ENCODE measurements around the gene MTTP.

MTTP gene

DNA sequence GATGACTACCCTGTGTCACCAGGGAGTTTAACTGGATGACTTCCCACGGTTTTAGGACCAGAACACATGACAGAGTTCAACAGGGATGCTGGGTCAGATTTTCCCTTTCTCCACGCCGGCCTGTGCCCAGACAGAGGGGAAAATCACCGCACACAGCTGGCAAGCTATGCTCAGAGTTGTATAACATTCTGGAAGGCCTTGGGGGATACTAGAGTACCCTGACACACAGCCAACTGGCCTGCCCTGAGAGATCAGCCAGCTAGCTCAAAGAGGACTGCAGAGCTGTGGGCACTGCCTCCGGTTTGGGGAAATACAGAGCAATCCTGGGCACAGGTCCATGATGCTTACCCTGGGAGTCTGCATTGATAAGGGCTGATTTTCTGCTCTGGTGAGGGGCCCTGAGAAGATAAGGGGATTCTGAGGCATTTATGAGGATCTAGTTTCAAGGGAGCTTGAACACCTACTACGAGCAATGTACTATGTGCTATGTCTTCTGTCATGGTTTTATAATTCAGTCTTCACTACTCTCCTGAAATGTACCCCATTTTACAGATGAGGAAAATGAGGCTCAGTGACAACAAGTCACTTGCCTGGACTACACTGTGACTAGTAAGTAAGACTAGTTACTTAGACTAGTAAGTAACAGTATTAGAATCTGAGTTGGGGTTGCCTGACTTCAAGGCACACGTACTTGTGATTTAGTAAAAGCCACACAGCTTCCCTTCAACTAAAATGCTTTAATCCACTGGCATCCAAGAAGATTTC, 68.3 kb downstream of the MTTP start:
- DNase-seq, result no peak

DNA sequence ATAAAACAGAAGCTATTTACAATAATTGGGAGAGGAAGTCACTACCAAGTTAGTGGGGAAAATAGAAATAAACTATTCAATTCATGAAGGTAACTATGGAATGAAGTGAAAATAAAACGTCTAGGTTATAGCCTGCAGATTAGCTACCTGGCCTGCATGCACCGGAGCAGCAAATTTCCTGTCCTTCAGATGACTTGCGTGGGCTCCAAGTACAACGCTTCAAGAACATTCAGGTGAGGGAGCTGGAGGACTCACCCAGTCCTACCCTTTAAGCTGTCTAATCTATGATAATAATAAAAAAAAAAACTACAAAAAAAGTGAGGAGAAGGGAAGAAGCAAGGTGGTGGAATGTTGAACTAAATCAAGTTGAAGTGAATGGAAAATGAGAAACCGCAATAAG, 69.8 kb downstream of the MTTP start:
- DNase-seq, result no peak

DNA sequence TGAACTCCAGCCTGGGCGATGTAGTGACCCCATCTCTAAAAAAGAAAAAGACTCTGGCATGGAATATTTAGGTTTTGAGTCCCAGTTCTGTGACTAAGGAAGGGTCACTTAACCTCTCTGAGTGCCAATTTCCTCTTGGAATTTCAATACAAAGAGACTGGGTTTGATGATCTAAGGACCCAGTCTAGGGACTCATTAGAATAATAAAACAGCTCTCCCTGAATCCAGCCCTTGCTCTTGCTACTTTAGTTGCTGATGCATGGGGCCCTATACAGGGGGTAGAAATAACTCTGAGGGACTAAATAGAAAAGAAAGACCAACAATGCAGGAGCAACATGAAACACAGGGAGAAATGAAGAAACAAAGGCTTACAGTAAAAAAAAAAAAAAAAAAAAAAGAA, 70.4 kb downstream of the MTTP start:
- no peak for DNase-seq

DNA sequence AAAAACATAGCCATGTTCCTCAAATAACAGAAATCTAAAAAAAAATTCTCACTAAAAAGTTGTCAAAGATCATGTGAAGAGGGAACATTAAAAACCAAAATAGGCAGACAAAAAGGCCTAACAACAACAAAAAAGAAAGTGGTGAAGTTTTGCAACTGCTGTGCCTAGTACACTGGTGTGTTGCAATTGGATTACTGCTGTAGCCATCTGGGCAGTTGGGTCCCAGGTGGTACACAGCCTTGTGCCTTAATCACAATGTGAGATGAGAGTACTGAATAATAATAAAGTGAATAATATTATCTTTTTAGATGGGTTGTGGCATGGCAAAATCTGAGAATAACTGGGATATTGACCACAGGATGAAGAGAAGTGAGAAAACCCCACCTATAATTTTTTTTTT, 71.0 kb downstream of the MTTP start:
- no peak for DNase-seq

DNA sequence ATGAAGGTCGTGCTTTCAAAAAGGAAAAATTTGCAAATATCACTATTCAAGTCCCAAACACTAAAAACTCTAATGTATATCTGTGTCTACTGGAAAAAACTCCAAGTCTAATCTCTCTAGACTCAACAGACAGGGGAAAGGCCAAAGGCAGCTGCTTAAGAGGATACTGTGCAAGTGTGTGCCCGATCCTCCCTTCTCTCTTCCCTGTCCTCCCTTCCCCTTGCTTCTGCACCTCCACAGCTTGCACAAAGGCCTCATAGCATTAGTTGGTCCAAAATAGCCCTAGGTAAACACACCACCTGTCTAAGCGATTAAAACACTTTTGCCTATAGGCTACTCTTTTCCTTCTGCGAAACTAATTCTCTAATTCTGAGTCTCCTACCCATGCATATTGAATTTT, 72.4 kb downstream of the MTTP start:
- no peak for DNase-seq

DNA sequence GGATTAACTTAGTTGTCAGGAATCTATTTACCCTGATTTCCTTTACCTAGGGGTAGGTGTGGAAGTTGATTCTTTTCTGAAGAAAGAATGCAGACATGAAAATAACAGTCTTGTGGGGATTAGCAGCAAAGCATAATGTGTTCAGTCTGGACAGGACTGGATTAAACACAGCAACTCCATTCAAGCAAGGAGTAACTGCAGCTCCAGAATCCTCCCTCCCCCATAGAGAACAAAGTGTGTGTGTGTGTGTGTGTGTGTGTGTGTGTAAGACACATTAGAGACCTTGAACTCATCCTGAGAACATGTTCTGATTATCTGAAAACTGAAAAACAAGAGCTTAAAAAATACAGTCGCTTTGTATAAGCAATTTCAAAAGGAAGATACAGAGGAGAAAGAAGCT, 73.7 kb downstream of the MTTP start:
- DNase-seq, result no peak

DNA sequence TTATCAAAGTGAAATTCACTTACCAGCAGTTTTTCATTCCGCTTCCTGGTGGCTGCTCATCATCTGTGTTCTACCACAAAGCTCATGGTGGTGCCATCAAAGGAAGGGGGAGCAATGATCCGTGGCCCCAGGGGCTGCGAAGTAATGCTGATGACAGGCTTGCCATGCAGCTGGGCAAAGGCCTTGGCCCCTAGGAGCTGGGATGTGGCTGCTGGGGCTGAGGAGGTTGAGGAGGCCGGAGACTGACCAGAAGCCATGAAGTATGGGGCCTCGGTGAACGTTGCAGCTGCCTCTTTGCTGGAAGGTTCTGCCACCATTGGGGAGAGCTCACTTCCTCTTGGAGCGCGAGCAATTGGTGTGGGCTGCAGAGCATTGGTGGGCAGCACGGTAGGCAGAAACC, 74.6 kb downstream of the MTTP start:
- no peak for DNase-seq

DNA sequence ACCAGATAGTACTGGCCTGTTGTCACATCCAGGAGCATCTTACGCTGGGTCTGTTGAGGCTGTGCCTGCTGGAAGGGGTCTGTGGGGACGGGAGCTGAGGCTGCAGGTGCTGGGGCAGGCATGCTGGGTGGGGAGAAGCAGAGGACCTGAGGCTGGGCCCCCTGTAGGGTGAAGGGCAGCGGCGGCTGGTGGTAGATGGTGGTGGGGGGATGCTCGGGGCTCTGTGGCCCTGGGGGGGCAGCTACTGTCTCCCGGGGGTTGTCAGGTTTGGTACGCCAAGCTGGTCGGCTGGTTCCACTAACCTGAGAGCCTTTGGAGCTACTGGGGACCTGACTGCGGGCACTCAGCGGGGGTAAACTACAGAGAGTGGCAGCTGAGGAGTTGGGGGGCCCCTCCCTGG, 75.2 kb downstream of the MTTP start:
- no peak for DNase-seq

DNA sequence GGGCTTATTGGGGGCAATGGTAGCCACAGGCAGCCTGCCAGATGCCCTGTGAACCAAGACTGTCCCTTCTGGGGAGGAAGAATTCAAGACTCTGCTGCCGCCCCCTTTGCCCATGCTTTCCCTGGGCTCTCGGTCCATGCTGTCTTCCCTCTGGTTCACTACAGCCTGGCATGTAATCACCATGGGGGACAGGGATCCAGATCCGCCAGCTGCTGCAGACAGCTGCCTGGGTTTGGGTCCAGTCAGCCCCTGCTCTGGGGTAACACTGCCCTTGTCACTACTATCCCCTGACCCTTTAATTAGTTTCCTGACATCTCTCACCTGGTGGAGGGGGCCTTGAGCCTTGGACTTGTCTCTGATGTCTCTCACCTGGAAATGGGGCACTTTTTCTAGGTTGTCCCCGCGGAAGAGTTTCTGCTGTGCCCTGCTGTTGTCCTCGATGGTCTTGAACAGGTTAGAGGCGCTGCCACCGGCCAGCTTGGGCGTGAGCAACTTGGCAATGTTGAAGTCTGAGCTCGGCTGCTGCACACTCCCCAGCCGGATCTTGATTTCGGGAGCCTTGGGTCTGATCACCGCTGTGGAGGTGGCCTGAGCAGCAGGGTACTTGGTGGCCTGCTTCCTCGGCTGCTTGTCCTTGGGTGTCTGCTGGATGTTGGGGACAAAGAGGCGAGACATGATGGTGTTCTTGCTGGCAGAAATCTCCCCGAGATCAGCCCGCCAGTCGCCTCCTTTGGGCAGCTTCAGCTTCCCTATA, 76.6 kb downstream of the MTTP start:
- no peak for DNase-seq

DNA sequence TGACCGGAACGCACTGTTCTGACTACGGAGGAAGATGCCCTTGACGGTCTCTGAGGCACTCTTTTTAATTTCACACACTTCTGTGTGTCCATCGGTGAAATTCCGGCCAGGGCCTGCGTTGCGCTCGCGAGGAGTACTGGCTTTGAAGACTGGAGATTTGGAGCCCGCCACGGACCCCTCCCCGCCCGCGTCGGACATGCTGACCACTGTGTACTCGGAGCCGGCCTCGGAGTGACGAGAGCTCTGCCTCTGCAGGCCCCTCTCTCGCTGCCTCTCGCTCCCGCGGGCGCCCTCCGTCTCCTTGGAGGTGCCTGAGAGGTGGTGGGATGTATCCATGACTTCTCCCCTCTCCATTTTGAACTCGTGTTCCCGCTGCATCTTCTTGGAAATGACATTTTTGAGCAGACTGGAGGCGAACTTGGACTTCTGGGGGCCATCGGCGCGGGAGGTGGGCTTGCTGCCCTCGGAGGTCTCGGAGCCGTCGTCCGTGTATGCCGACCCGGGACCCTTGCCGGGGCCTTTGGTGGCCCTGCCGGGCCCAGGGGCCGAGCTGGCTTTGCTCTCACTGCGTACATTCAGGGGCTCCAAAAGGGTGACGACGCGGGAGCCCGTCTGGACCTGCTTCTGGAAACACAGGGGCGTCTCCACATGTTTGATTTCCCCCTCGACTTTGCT, 77.3 kb downstream of the MTTP start:
- DNase-seq, result no peak

DNA sequence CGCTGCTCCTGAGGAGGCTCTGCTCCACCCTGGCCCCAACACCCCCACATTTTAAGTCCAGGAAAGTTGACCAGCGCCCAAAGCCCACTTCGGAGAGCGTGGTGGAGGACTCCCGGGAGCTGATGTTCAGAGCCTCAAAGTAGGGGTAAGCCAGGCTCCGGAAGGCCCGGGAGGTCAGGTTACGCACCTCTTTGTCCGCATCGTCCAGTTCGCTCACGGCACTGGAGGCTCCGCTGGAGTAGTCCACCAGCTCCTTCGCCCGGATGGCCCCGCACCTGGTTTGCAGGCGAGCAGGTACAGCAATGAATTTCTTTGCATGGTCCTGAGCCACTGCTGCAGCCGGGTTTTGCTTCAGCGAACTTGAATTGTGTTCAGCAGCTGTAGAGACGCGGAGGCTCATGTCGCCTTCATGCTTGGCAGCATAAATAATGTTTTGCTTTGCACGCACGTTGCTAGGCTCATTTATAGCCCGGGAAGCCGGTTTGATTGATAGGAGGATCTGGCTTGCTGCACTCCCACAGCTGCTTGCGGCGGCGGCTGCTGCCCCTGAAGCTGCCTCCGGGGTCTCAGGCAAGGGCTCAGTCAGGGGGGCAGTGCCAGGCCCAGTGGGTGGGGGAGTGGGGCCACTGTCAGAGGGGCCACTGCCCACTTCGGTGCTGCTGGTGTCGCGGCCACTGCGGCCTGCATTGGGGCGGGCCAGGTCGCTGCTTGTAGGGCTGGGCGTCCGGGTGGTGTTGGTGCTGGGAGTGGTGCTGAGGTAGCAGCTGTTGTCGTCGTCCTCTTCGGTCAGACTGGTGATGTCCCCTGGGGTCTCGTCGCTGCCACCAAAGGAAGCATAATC, 78.2 kb downstream of the MTTP start:
- DNase-seq, result no peak

DNA sequence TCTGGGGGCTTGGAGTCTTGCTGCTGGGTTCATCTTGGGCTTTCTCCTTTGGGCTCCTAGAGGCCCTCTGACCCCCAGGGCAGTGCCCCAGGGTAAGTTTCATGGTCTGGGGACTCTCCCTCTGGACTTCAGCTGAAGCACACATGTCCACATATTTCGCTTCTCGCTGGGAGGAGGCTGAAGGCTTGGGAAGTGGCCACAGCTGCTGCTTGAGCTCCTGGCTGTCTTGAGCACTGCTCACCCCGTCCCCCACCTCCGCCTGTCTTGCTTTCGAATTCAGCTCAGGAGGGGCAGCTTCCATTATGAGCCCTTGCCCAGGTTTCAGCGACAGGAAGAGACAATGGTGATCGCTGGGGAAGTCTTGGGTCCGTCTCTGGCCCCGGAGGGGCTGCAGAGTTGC, 79.3 kb downstream of the MTTP start:
- no peak for DNase-seq

DNA sequence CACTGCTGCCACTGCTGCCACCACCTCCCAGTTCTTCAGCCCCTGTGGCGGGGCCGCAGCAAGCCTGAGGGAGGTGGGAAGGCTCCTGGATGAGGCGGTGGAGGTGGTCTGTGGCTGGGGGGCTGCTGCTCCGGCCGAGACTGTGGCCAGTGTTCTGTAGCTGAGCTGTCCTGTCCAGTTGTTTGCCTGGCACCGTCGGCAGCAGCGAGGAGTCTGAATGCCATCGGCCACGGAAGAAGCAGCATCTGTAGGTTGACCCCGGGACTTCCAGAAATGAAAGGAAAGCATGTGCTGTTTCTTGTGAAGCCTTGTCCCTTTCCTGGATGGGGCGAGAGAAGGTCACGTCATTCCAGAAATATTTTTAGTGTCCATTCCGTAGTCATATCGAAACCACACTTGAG, 79.7 kb downstream of the MTTP start:
- DNase-seq, result no peak

DNA sequence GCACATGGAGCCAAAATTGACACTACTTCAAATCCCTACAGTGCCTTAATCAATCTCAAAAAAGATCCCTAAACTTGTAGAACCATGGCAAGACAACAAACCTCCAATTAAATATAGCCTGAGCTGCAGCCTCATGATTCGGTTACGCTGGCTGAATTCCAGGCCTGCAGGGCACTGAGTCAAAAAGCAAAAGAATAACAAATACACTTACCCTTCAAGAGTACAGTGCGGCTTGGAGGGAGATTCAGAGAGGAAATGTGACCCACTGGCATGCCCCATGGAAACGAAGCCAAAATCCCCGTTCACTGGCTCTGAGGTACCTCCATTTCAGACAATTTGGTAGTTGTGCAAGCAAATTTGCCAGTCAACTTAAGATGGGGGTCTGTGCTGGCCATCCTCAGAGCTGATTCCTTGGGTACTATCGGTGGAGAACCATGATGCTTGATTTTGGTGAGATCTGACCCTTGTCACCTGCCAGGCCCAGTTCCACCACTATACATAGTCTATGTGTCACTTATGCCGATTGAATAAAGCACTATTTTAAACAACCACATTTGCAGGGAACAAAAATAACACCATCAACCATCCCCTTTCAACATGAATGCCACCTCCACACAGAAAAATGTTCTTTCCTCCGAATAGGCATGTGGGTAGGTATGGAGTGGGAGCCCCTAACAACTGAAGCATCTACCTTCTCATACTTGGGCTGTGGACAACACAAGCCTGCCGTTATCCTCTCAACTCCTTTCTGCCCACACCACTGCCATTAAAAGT, 80.9 kb downstream of the MTTP start:
- DNase-seq, result no peak

DNA sequence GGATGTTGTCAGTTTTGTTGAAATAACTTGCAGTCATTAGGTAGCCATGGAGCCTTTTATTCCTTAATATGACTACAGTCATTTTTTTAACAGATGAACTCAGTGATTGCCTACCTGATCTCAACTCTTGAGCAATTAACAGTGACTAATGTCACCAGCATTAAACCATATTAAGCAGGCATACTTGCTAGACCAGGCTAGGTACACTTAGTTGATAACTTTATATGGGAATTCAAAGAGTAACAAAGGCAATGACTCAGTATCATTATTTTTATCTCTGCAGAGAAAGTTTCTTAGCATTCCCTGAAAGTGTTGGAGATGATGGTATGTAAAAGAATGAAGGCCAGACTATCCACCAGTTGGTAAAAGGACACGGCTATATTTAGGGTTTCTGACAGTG, 83.2 kb downstream of the MTTP start, which contains the start of gene C4orf54:
C4orf54 (minus strand) TSS at position 31 of the 400 bp plus-strand sequence. CDS start 3,180 bp downstream, outside the sequence.
- no peak for DNase-seq

DNA sequence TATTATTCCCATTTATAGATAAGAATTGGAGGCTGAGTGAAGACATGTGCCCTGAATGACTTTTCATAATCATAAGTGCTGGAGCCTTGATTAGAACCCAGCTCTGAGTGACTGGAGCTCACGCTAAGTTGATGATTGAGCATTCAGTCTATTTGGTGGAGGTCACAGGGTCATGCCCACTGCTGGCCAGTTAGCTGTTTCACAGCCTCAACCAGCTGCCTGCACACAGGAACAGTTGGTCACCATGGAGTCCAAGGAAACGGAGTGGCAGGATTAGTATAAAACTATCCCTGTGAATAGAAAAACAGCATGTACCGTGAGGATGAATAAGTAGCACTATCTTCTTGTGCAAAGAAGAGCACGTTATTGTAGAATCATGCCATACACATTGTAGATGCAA, 84.0 kb downstream of the MTTP start:
- no peak for DNase-seq

DNA sequence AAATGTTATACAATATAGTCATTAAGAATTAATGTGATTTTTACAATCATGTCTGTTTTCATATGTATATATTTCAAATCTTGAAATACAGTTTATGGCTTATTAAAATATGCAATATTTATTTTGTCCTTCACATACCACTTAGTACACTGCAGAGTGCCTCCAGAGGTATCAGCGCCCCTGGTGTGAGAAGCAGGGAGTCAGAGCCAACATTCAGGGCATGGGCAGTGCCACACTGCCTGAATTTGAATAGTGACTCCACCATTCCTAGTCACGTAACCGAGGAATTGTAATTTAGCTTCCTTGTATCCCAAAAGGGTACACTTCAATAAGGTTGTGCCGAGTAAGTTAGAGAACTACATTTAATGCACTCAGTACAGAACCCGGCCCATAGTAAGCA, 87.3 kb downstream of the MTTP start:
- DNase-seq, result no peak

DNA sequence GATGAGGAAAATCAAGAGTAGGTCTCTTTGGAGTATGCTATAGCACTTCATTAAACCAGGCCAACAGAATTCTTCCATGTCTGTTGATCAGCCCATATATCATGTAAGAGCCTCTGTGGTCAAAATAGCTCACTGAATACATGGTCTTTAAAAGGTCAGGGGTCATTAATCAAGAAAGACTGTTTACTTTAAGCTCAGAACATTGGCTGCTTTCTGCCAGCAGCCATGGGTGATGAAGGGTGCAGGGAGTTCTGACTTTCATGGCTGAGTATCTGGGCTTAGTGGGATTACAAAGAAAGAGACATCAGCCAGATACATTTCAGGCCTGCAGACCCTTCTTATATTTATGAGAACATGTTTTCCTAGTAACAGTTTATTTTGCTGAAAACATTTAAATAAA, 90.1 kb downstream of the MTTP start:
- no peak for DNase-seq

DNA sequence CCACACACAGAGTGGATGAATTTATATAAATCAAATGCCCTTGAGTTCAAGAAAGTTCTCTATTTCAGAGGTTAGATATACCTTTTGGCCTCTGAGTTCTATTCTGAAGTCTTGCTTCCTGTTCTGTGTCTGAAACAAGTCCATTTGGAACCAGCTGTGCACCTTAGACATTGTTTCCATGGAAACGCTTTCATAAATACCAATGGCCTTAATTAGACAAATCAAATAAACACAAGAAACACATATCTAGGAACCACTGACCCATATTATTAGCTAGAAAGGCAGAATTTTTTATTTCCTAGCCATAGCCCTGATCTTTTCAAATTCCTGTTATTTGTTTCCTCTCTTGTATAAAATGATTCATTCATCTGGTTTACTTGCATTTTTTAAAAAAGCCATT, 91.4 kb downstream of the MTTP start:
- no peak for DNase-seq

DNA sequence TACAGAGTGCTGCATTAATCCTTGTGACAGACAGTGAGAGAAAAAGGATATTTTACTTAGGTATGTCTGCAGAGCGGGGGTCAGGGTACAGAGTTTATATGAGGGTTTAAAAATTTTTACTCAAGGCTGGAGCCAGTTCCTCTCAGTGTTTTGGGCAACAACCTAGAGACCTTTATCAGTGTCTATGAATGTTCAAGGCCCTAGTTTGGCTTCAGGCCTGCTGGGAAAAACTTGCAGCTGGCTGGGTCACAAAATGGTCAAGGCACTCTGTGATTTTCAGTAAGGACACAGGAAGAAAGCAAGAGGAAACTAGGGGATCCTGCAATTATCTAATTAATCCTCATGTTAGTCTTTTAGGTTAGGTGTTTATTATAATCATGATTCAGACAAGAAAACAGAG, 93.8 kb downstream of the MTTP start:
- no peak for DNase-seq

DNA sequence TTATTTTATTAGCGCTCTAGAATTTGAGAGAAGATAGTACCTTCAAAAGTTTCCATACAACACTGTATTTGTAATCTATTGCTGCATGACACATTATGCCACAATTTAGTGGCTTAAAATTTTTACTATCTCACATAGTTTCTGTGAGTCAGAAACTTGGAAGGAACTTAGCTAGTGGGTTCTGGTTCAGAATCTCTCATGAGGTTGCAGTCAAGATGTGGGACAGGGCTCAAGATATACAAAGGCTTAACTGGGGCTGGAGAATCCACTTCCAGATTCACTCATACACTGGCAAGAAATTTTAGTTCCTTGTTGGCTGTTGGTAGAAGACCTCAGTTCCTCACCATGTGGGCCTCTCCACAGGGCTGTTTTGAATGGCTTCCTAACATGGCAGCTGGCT, 94.5 kb downstream of the MTTP start:
- DNase-seq, result no peak

DNA sequence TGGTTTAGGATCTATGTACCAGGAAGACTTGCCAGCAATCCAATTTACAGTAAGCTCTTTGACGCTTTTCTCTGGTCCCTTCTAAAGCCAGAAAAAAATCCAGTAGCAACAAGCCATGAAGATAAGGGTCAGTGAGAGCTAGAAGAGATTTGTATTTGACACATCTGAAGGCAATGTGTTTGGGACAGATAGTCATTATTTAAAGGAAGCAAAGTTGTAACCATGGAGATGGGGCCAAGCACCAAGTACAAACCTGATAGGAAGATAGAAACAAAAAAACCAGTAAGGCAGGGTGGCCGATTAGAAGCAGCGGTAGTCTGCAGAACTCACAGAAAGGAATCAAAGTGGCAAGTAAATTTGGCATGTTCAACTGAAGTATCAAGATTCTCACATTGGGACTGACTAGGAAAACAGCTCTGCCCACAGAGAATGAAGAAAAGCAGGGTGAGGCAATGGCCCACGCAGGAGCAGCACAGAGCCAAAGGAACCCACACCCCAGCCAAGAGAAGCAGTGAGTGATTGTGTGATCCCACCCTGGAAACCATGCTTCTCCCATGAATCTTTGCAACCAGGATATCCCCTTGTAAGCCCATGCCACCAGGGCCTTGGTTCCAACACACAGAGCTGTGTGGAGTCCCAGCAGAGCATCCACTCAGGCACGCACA, 95.9 kb downstream of the MTTP start:
- no peak for DNase-seq
